ENCODE results near the gene PSMB7.

PSMB7 gene

GRCh38 chr9:124365036-124365435 lies 50.2 kb downstream of the PSMB7 start:
- no peak for DNase-seq (ENCODE audit: low read depth)
- TF ChIP-seq CTCF (conservative IDR thresholded peaks at IDR 0.05; ENCODE audit: low read depth, low read length), result no peak
- H3K4me3 ChIP-seq (ENCODE audit: low read length), result no peak overlapping the region

GRCh38 chr9:124364141-124364540 lies 51.1 kb downstream of the PSMB7 start:
- DNase-seq (ENCODE audit: low read depth), result no peak
- no peak for TF ChIP-seq CTCF (conservative IDR thresholded peaks at IDR 0.05; ENCODE audit: low read depth, low read length)
- H3K4me3 ChIP-seq (ENCODE audit: low read length), result no peak overlapping the region

GRCh38 chr9:124363326-124364096 lies 51.7 kb downstream of the PSMB7 start:
- H3K4me3 ChIP-seq (ENCODE audit: low read length), result no peak overlapping the region
- no peak for DNase-seq (ENCODE audit: low read depth)
- no peak for TF ChIP-seq CTCF (conservative IDR thresholded peaks at IDR 0.05; ENCODE audit: low read depth, low read length)

DNA sequence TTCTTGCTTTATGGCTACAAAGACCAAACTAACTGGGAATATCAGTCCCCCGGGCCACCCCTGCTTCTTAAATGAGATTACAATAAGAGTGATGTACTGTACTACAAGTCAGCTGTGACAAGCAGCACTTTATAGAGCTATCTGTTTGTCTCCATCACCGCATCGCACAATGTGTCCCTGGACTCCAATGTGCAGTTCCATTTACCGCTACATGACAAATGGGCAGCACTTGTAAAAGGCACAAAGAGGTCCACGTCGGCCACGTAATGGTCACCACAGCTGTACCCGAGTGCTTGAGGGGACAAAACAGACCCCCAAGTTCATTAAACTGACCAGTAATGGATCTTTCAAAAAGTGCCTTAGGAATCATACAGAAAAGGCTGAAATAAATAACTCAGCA lies 54.1 kb downstream of the PSMB7 start:
- DNase-seq (ENCODE audit: low read depth), result no peak
- no peak for TF ChIP-seq CTCF (conservative IDR thresholded peaks at IDR 0.05; ENCODE audit: low read depth, low read length)
- H3K4me3 ChIP-seq (ENCODE audit: low read length), result no peak overlapping the region

DNA sequence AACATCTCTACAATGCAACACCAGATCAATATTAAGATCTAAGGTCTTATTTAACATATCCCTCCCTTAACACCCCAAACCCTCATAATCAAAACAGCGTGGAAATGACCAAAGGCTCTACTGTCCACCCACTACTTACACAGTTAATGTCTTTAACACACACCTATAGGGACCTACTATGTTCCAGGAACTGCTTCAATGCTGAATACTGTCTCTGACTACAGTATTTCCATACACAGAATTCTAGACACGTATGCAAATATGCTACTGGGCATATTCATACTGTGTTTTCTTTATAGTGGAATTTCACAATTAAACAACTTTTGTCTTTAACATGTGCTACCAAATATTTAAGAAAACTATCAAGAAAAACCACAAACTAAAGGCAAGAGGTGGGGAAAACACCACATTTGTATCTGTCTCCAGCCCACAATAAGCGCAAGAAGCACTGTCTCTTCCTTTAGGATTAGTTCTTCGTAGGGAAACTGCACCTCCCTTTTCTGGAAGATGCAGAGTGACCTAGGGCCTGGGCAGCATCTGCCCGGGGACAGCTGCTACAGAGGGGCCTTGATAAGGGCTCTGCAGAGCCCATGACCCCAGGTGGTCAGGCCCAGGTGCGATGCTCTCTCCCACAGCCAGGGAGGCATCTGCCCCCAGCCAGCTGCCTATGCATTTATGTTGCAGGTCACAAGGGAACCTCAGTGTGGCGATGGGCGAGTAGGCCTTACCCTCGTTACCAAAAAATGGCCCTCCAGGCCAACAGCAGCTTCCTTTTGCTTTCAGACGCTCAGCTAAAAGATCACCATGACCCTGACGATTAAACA lies 55.2 kb downstream of the PSMB7 start:
- DNase-seq (ENCODE audit: low read depth), result no peak
- no peak for TF ChIP-seq CTCF (conservative IDR thresholded peaks at IDR 0.05; ENCODE audit: low read depth, low read length)
- no peak overlapping the region for H3K4me3 ChIP-seq (ENCODE audit: low read length)

GRCh38 chr9:124359426-124359825 lies 55.8 kb downstream of the PSMB7 start:
- no peak overlapping the region for H3K4me3 ChIP-seq (ENCODE audit: low read length)
- DNase-seq (ENCODE audit: low read depth), result no peak
- TF ChIP-seq CTCF (conservative IDR thresholded peaks at IDR 0.05; ENCODE audit: low read depth, low read length), result no peak
